HS-27A (cell line): ENCODE results near the gene GCNT3.
"Not testable (repeated sequence)": the region's sequence is repeated elsewhere in the genome, so short reads cannot be mapped to it uniquely, and the experiment has no call there.

Experiments
- DNase-seq: peaks from one replicate; pipeline ENCODE4 v3.0.0-alpha.2; 2012; ENCODE audit warnings: low read depth, missing footprints

The GCNT3 gene

DNA sequence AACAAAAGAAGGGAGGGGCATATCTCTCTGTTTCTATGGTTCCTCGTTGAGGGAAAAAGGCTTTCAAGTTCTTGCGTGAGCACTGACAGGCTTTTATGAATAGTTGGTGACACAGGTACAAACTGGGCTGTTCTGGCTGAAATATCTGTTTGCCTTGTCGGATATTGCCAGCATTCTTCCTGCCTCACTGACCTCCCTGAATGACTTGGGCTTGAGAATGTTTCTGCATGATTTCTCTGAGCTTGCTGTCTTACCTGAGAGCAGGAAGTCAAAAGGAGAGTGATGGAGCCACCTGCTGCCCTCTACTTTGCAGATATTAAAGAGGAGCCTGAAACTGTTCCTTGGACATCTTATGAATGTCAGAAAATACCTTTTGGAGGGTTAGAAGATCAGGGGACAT is 4.8 kb downstream of the GCNT3 start:
- DNase-seq = no peak

DNA sequence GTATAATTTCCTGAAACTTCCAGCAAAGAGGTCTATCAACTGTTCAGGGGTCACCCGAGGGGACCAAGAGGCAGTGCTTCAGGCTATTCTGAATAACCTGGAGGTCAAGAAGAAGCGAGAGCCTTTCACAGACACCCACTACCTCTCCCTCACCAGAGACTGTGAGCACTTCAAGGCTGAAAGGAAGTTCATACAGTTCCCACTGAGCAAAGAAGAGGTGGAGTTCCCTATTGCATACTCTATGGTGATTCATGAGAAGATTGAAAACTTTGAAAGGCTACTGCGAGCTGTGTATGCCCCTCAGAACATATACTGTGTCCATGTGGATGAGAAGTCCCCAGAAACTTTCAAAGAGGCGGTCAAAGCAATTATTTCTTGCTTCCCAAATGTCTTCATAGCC is 6.8 kb downstream of the GCNT3 start:
- DNase-seq = no peak

DNA sequence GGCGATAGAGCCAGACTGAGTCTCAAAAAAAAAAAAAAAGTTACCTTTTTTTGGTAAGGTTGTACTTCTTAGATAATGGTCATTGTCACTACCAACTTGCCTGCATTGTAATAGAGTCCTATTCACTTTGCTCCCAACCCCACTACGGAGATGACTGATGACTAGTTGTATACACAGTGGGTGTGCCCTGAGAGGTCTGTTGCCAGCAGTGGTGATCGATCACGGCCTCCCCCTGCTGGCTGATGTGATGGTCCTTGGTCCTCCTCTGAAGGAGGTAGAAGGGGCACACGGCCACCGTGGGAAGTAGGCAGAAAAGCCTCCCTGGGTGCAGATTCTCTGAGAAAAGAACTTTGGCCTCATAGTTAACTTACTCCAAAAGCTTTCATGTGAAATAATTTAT is 10.7 kb downstream of the GCNT3 start:
- peak; percentile 45 for DNase-seq

DNA sequence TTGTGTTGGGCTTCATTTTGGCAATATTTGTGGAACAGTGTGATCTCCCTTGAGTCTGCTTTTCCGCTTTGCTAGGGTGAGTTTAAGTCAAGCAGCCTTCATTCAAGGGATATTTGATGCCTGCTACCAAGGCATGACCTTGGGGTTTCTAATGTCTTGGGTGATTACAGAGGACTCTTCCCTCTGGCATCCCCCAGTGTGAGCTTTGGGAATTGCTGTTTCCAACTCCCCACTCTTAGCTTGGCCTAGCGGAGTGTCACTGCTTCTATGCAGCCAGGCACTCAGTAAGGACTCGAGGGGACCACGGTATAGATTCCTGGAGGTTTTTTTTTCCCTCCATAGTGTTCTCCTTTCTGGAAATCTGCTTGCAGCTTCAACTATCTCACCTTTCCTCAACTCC is 21.1 kb downstream of the GCNT3 start:
- DNase-seq = no peak

DNA sequence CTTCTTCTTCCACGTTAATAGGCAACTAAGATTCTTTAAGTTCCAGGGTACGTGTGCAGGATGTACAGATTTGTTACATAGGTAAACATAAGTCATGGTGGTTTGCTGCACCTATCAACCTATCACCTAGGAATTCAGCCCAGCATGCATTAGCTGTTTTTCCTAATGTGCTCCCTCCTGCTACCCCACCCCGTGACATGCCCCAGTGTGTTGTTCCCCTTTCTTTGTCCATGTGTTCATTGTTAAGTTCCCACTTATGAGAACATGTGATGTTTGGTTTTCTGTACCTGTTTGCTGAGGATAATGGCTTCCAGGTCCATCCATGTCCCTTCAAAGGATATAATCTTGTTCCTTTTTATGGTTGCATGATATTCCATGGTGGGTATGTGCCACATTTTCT is 24.6 kb downstream of the GCNT3 start:
- no peak for DNase-seq

DNA sequence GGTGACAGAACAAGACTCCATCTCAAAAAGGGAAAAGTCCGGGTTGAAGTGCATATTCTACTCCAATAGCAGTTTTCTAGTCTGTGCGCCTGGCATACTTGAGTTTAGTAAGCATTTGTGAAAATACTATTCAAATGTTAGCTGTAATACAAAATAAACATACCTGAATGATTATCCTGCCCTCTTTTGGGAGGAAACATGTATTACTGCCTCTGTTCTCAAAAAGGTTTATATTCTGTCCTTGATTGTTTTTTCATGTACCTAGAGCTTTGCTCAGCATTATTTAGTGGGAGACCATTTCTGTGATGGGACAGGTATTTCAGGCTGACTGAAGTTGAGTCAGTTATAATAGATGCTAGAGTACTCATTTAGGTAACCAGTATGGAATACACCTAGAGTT is 25.9 kb downstream of the GCNT3 start:
- not testable (repeated sequence) for DNase-seq

DNA sequence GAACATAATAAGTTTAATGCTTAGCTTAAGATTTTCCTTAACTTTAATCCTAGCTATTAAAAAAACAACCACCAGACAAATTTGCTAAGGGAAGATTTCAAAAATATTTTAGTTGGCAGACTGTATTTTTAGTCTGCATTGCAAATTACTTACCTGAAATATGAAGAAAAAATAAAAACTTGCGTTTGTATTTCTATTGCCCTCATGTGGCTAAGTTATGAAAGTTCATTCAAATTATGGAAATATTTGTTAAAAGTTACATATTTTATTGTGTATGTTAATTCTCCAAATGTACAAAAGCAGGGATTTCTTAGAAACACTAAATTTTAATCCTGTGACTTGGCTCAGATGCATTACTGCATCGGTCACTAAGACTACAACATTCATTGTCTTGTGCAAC is 30.8 kb downstream of the GCNT3 start:
- no peak for DNase-seq

DNA sequence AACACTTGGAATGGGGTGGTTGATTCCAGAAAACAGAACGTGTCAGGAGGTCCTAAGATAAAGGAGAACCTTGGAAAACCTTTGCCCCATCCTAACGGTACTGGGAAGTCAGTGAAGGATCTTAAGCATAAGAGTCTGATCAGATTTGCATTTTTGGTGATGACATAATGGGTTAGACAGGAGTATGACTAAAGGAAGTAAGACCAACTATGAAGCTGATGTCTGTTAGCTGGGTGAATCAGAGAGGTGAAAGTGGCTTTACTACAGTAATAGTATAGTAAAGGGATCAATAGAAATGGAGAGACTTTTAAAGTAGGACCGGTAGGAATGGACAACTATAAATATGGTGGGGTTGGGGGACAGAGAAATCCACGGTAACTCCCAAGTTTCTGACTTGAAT is 33.2 kb downstream of the GCNT3 start:
- no peak for DNase-seq

DNA sequence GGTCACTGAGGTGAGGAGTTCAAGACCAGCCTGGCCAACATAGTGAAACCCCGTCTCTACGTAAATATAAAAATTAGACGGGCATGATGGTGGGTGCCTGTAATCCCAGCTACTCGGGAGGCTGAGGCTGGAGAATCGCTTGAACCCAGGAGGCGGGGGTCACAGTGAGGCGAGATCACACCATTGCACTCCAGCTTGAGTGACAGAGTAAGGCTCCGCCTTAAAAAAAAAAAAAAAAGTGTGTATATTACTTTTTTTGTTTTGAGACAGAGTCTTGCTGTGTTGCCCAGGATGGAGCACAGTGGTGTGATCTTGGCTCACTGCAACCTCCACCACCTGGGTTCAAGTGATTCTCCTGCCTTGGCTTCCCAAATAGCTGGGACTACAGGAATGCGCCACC is 34.2 kb downstream of the GCNT3 start:
- not testable (repeated sequence) for DNase-seq

DNA sequence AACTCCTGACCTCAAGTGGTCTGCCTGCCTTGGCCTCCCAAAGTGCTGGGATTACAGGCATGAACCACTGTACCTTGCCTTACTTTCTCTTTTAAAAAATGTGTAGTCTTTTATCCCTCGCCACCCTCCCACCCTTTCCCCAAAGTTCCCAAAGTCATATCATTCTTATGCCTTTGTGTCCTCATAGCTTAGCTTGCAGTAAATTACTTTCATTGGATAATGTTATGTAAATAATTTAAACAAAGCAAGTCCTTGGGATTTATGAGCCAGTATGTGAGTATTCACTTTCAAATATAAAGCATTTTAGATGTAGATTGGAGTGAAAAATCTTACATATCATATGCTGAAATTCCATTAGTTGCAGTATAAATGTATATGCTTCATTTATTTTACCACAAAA is 34.7 kb downstream of the GCNT3 start:
- no peak for DNase-seq

DNA sequence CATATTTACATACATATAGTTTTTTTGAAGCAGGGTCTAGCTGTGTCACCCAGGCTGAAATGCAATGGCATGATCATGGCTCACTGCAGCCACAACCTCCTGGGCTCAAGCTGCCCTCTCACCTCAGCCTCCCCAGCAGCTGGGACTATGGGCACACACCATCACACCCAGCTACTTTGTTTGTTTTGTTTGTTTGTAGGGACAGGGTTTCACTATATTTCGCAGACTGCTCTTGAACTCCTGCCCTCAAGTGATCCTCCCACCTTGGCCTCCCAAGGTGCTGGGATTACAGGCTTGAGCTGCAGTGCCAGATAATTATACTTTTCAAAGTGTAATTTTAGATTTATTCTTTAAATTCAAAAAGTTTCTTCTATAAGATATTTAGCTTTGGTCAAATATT is 35.5 kb downstream of the GCNT3 start:
- no peak for DNase-seq

DNA sequence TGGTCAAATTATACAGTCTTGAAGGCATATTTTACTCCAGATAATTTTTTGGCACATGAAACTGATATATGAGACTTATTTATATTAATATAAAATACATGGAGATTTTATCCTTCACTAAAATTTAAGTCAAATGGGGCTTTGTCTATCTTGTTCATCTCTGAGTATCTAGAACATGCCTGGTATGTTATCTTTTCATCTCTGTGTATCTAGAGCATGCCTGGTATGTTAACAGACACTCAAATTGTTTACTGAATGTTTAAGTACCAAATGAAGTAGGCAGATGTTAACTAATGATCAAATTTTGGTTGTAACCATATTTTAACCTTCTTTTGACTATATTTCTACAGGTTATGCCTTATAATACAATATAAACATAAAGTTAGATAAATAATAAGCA is 38.0 kb downstream of the GCNT3 start:
- no peak for DNase-seq

DNA sequence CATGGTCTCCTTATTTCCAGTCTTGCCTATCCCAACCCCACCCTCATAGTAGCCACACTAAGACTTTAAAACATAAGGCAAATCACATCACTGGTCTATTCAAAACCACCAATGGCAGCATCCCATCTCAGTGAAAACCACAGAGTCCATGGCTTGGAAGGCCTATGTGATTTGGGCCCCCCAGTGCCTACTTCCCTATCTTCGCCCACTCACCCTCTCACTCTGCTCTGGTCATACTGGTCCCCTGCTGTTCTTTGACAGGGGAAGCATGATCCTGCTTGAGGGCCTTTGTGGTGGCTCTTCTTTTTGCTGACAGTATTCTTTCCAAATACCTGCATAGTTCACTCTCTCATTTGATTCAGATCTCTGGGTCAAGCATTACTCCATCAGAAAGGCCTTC is 42.5 kb downstream of the GCNT3 start:
- no peak for DNase-seq

DNA sequence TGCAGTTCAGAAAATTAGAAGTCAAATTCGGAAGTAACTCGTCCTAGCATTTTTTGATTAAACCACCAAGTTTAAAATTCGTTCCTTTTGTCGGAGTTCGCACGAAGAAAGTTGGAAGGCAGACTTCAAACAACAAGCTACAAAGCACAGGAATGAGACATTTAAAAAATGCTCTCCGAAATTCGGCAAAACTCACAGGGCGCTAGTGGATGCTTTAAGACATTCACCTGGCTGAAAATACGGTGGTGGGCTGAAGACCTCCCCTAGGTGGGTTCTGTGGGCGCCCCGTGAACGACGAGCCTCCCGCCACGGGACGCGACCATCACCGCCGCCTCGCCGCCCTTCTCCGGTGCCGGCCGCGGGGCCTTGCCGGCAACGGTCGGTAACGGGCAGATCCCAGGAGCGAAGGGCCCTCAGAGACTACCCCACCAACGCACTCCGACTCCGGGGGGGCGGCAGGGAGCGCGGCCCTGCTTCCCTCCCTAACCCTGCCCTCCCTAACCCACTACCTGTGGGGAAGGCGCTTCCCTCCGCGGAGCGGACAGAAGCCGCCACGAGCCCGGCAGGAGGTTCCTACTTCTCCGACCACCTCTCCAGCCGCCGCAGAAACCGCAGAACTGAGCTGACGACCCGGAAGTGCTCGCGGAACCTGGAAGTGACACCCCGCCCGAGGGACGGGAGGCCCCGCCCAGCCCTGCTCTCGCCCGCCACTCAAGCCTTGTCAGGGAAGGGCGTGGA is 45.5 kb downstream of the GCNT3 start, which contains the start of gene GTF2A2:
Gene GTF2A2 (minus strand): TSS at position 619 of the 738 bp plus-strand sequence. CDS start 5,238 bp downstream, outside the sequence.
- peak; percentile 81 for DNase-seq

DNA sequence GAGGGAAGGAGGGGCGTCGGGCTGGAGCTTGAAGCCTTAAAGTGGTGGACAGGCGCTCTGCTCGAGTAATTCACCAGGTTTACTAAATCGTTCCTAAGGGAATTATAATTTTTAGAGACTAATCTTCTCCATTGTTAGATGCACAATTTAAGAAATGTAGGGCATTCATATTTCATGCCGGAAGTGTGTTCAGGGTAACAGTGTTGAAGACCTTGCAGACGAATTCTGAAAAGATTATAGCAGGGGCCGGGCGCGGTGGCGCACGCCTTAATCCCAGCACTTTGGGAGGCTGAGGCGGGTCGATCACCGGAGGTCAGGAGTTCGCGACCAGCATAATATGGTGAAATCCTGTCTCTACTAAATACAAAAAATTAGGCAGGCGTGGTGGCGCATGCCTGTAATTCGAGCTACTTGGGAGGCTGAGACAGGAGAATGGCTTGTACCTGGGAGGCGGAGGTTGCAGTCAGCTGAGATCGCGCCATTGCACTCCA is 46.1 kb downstream of the GCNT3 start:
- no peak for DNase-seq

DNA sequence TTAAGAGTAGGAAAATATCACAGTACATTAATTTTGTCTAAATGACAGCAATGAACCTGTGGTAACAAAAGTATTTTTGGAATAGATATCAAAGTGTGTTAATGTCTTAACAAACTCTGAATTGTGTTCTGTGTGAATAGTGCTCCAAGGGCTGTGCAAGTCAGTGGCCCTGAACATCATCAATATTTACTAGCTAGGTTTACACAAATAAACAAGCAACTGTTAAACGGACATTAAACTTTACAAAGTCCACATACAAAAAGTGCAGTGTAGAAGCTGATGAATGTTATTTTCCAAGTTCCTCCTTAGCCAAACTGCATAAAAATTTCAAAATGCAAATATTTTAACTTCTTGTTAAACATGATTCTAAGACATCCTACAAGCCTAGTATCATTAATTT is 47.8 kb downstream of the GCNT3 start:
- no peak for DNase-seq

DNA sequence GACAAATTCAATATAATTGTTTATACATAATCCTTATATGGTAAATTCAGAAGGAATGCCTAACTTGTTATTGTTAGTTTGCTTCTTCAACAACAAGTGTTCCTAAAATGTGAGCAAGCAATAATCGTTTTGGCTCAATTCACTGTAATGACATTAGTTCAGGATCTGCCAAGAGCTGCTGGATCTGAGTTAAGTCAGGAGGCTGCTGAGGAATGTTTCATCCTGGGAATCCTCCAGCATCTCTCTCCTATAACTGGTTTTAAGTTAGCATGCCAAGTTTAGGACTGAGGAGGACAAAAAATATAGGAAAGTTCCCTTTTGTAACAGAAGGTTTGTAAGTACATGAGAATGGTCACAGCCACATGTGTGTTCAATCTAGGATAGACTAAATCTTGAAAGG is 50.7 kb downstream of the GCNT3 start:
- DNase-seq = no peak

DNA sequence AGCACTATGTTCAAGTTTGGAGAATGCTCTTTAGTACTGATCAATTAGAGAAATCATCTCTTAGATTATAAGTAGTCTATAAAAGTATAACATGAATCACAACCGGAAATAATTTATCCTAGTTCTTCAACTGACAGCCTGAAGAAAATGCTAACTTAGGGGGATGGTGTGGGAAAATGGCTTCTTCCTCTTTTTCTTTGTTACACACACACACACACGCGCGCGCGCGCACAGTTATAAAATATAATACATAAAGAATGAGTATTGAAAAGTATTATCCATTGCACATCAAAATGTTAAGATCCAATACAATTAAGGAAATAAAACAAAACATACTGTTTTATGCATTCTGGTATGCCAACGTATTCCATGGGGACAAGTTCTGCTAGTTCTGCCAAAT is 57.0 kb downstream of the GCNT3 start:
- DNase-seq = no peak
